ENCODE measurements around the gene CFAP161.
A peak's percentile ranks its signal among the peaks of the same experiment; 100 is the strongest.
"Not testable (repeated sequence)": the region's sequence is repeated elsewhere in the genome, so short reads cannot be mapped to it uniquely, and the experiment has no call there.

Gene CFAP161

DNA sequence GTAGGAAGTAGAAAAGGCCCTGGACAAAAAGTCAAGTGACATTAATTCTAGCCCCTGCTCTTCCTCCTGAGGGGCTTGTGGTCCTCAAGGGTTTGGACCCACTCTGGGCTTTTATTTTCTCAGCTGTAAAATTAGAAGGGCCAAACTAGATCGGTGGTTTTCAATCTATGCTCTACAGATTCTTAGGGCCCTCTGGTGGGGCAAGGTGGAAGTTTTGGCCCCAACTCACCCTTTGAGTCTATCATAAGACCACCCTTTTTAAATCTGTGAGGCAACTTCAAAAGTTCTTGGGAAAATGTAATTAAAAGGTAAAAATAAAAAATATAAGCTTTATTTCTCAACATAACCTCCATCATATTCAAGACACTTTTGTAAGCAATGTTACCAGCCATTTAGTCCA is 25.6 kb upstream of the CFAP161 start:
- peak; percentile 63 for DNase-seq

GRCh38 chr15:81111018-81111417 is 23.1 kb upstream of the CFAP161 start:
- no peak for DNase-seq

DNA sequence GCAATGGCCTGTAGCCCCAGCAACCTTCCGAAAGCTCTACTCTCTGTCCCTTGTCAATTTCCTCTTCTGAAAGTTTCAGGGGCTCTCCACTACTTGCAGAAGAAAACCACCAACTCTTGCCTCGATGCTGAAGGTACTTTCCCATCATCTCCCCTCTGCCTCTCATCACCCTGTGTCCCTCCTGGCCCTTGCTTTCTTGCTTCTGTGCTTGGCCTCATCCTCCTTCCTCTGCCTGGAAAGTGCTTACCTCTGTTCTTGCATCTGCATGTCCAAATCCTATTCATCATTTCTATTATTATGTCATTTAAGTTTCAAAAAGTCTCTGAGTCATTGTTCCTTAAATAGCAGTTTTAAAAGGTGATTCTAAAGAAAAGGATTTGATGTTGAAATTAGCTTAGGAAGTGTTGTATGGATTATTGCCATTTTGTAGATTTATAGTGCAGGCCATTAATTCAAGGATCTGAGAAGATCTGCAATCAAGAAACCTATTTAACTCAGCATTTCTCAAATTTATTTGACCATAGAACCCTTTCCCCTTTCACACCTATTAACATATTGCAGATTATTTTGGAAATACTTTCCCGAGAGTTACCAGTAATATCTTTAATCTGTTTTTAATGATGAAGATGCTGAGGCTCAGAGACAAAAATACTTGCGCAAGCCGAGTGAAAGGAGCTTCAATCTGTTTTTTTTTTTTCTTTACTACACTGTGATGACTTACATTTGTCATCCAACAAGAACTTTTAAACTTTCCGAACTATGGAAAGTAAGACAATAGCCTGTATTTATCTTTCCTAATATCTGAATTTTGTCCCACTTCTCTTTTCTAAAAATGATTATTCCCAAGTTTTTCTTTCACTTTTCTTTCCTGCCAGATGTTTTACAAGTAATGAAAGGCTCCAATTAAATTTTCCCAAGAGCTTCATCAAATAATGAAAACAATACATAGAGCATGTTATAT is 22.3 kb upstream of the CFAP161 start:
- DNase-seq, result no peak

DNA sequence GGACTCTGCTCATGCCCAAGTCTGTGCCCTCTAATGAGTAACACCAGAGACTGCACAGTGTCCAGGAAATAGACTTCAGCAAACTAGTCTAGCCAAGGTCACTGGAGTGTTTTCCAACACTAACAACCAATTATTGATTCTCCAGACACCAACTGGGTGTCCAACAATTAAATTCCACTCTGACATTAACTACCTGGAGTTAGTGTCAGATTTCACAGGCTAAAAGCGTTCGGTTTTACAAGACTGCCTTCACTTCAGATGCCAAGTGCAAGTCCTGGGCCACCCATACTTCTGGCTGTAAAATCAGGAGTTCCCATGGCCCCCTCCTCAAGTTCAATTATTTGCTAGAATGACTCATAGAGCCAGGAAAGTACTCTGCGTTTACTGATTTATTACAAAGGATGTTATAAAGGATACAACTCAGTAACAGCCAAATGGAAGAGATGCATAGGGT is 20.8 kb upstream of the CFAP161 start:
- no peak for DNase-seq

GRCh38 chr15:81113861-81114291 is 20.2 kb upstream of the CFAP161 start:
- no peak for DNase-seq

- peak; percentile 25 for DNase-seq
Observed at GRCh38 chr15:81115054-81115939, 18.8 kb upstream of the CFAP161 start.

GRCh38 chr15:81117136-81117535 is 16.9 kb upstream of the CFAP161 start:
- no peak for DNase-seq

DNA sequence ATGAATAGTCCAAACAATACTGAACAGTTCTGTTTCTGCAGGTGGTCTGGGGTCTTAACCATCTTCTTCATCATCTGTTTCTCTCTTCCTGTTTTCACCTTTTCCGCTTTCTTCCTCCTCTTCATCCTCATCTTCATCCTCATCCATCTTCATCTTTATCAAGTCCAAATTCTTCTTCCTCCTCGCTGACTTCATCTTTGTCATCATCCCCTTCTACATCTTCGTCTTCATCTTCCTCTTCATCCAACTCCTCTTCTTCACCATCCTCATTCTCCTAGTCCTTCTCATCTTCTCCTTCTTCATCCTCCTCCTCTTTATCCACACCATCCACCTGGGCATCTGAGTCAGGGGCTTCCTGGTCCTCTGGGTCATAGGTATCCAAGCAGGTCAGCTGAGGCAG is 16.5 kb upstream of the CFAP161 start:
- DNase-seq, result no peak

DNA sequence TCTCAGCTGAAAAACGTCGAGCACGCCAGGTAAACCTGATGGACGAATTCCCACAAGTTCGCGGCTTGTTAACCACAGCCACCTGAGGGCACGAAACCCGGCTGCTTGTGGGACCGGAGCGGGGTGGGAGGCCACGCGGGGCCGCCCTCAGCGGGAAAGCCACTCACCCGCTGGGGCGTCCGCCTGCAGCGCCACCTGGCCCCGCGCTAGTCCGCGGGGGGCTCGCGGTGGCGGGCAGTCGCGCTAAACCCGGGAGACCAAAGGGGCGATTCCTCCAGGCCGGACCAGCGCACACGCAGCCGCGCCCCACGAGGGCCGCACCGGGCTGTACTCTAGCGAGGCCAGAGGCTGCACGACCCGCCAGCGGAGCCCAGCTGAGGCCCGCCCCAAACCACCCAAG is 15.7 kb upstream of the CFAP161 start:
- no peak for DNase-seq

GRCh38 chr15:81120069-81120468 is 14.0 kb upstream of the CFAP161 start:
- DNase-seq, result no peak

- DNase-seq, result no peak
Observed at GRCh38 chr15:81126892-81127291, 7.2 kb upstream of the CFAP161 start.

GRCh38 chr15:81141478-81141877 is 7.4 kb downstream of the CFAP161 start:
- peak; percentile 70 for DNase-seq

DNA sequence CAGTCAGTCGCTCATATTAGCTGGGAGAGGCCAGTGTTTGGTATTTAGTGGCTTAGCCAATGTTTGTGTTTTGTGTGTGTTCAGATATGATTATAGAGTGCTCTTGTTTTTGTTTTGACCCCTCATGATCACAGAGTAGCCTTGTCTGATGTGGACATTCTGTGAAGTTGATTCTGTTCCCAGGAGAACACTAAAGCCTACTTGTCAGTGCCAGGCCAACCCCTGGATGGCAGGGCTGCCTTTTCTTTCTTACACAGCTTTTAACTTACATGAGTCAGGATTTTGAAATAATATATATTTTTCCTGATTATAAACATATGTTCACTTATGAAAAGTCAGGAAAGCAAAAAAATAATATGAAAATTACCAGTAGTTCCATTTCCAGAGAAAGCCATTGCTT is 11.9 kb downstream of the CFAP161 start:
- no peak for DNase-seq

DNA sequence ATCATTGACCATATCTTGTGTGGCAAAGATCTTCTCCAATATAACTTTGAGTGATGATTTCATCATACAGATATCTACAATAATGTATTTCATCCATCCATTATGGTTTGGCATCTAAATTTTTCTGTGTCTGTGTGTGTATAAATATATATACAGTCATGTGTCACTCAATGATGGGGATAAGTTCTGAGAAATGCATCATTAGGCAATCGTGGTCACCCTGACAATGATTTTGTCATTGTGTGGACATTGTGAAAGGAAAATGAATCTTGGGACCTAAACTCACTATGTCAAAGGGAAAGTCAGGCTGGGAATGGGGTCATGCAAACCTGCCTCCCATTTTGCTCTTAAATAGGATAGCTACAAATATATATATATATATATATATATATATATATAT is 12.4 kb downstream of the CFAP161 start:
- peak; percentile 24 for DNase-seq

DNA sequence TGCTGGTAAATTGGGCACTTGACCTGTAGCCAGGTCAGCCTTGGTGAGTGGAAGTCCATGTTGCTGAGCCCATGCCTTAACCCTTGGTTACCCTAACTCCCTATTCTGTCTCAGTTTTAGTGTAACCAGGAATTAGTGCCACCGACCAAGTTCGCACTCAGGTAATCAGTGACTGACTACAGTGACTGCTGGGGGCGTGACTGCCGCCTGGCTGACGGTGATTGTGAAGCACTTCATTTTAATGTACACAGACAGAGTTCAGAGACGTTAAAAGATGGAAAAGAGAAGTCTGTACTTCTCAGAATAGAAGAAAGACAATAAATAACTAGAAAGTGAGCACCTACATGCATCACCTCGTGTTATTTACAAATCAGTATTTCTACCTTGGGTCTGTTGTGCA is 17.3 kb downstream of the CFAP161 start:
- no peak for DNase-seq

- no peak for DNase-seq
Observed at GRCh38 chr15:81152339-81152738, 18.3 kb downstream of the CFAP161 start.

DNA sequence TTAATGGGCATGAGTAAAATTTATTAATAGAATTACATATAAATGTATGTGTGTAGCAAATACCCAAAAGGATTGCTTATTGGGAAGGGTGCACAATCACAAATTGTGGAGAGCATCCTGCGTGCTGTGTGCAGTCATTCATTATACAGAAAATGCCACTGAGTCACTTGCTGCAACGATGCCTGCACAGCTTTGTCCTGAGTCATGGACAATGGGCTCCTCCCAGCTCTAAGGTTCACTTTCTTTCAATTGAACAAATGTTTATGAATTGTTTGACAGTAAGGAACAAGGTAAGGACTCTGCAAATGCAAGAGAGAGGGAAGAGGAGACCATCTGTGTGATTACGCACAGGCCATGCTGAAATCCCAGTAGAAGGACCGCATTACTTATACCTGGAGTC is 18.7 kb downstream of the CFAP161 start:
- DNase-seq, result no peak

DNA sequence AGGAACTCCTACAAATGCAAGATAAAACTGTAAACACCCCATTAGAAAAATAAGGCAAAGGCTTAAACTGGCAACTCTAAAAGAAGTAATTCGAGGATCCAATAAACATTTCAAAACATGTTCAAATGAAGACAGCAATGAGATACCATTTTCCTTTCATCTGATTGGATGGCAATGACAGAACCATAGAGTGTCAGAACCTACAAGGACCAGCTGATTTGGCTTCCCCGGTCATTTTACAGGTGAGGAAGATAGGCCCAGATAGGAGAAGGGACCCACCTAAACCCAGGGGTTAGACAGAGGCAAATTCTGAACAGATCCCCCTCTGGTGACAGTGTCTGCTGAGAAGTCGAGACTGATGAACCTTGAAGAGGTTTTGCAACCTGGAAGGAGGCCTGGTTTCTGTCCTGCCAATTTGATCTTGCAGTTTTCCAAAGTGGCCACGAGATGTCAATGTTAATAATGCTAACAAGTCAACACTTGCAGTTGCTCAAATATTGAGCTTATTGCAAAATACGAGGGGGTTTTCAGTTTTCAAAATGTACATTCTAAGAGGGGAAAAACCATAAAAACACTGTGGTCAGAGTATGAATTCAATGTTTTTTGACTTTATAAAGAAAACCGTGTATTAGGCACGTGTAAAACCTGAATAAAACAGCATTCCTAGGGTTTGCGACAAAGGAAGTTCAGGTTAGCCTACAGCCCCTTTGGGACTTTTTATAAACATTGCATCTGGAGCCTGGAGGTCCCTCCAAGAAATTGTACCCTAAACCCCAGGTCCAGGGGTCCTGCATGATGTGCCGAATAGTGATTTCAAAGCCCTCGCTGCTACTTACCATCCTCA is 21.5 kb downstream of the CFAP161 start:
- DNase-seq, result peak; percentile 83

GRCh38 chr15:81156324-81156723 is 22.3 kb downstream of the CFAP161 start:
- DNase-seq, result no peak

DNA sequence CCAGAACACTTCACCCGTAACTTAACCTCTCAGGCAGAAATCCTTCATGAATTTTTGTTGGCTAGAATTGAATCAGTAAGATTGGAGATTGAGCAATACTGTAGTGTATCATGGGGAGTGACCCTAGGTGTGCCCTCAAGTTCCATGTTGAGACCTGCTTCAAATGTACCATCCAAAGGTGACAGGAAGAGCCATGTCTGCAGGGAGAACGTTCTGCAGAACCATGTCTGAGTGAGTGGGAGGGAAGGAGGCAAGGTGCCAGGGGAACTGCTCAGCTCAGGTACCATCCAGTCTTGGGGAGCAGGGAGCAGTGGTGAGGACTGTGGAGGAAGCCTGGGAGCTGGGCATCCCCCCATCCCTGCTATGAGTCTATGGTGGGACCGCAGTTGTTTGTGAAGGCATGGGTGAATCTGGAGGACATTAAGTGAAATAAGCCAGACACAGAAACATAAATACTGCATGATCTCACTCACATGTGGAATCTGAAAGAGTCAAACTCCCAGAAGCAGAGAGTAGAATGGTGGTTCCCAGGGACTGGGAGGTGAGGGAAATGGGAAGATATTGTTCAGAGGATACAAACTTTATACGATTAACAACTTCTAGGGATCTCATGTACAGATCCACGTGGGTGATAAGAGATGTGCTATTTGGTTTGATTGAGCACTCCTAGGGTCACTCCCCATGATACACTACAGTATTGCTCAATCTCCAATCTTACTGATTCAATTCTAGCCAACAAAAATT is 23.3 kb downstream of the CFAP161 start:
- DNase-seq, result no peak

DNA sequence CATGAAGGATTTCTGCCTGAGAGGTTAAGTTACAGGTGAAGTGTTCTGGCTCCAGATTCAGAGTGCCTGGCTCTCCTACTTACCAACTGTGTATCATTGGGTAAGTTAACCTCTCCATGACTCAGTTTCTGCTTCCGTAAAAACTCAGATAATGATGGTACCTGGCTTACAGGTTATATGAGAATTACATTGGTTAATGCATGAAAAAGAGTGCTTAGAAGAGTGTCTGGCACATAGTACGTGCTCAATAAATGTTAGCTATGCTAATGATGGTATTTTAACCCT is 23.8 kb downstream of the CFAP161 start:
- no peak for DNase-seq

- DNase-seq, result not testable (repeated sequence)
Observed at GRCh38 chr15:81158561-81158960, 24.5 kb downstream of the CFAP161 start.

All from hematopoietic multipotent progenitor cell treated with erythropoietin and hydrocortisone succinate and interleukin-3 and kit ligand, for 6 days (in vitro differentiated cells).